Measurements from ENCODE around the gene MFNG.

GRCh38 chr22:37493979-37494378 is 7.8 kb upstream of the MFNG start:
- no peak for TF ChIP-seq CTCF (conservative IDR thresholded peaks at IDR 0.05 in 1 of 2, IDR thresholded peaks at IDR 0.05 in 1 of 2; ENCODE audit: extremely low read depth in 1 of 2, insufficient read depth in 1 of 2, low read depth in 1 of 2, low read length in 2 of 2)
- no peak for TF ChIP-seq EZH2 (IDR thresholded peaks at IDR 0.05; ENCODE audit: borderline replicate concordance, low read length)

Measured in mammary epithelial cell (primary cell).